ENCODE results near the gene CLMP.
"Not testable (repeated sequence)": the region's sequence is repeated elsewhere in the genome, so short reads cannot be mapped to it uniquely, and the experiment has no call there.

CLMP gene

DNA sequence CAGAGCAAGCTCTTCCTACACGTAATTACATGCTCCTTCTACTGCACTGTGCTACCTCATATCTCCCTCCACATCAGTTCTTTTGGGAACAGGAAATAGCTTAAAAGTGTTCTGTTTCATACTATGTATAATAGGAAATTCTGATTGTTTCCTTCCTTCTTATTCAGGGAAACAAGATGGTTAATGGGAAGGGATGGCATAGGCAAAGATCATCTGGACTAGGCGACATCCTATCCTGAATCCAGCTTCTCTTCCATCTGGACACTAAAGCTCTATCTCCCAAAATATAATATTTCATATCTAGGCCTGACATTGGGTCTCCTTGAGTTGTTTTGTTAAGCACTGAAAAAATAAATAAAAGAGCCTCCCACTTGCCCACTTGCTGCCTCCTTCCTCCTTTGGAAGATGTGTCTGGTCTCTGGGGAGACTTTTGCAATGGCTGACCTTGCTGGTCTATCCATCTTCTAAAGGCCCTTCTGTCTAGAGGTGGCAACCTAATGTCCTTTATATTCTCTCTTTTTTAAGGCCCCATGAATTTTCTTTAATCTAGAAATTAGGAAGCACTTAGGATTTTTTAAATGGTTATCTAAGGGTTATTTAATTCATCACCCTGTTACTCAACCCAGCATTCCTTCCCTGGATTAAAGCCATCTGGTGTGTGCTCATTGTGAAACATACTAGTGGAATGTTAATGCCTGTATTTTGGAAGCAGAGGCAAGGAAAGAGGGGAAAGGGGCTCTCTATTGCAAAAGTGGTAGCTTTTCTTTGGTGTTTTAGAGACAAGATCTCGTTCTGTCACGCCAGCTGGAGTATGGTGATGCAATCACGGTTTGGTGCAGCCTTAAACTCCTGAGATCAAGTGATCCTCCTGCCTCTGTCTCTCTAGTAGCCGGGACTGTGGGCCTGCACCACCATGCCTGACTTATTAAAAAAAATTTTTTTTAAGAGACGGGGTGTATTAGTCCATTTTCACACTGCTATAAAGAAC lies 20.6 kb downstream of the CLMP start:
- DNase-seq (ENCODE audit: low read depth, low spot score): no peak
- H3K4me3 ChIP-seq (ENCODE audit: low read length): no peak overlapping the region

DNA sequence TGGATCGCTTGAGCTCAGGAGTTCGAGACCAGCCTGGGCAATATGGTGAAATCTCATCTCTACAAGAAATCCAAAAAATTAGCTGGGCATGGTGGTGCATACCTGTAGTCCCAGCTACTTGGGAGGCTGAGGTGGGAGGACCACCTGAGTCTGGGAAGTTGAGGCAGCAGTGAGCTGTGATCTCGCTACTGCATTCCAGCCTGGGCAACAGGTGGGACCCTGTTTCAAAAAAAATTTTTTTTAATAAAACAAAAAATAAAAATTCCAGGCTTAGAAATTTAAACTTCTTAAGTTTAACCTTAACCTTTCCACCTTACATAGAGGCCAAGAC lies 21.2 kb downstream of the CLMP start:
- DNase-seq (ENCODE audit: low read depth, low spot score): no peak
- H3K4me3 ChIP-seq (ENCODE audit: low read length): no peak overlapping the region

DNA sequence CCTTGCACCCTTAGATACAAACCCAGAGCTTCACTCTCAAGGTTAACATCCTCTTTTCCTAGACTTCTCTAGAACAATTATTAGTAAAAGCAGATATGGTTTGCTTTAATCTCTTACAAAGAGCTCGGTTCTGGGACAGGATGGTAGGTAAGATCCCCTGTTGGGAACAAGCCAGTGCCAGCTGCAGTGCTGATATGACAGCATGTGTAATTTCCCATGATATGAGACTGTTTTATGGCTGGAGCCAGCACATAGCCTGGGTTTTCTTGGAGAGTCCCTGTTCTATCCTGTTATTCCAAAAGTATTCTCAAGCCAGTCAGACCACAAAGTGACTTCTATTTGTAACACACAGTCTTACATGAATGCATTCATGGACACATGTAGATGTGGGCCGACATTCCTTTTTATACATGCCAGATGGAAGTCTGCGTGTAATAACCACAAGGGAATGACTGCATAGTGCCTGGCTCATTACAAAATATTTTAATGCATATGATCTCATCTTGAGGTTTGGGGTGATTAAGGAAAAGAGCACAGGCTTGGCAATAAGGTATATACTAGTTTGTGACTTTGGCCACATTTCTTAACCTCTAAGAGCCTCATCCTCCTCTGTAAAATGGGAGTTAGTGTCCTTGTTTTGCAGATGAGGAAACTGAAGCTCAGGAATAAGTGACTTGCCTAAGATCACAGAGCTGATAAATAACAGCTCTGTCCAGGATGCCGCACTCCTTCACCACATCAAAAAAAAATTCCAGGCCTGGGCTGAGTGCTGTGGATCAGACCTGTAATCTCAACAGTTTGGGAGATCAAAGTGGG lies 21.8 kb downstream of the CLMP start:
- no peak overlapping the region for H3K4me3 ChIP-seq (ENCODE audit: low read length)
- no peak for DNase-seq (ENCODE audit: low read depth, low spot score)

DNA sequence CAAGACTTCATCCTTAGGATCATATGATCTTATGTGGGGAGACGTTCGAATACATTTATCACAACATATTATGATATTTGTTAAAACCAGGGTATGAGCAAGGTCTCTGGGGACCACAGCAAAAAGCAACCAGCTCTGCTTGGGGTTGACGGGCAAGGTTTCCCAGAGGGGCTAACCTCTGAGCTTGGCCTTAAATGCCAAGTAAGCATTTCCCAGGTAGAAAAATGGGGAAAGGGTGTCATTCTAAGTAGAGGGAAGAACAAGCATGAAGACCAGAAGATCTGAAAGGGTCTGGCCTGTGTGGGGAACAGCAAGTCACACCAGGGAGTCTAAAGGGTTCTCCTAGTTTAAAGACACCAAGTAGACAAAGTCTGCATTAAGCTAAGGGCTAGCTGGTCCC lies 24.1 kb downstream of the CLMP start:
- no peak overlapping the region for H3K4me3 ChIP-seq (ENCODE audit: low read length)
- DNase-seq (ENCODE audit: low read depth, low spot score): no peak

DNA sequence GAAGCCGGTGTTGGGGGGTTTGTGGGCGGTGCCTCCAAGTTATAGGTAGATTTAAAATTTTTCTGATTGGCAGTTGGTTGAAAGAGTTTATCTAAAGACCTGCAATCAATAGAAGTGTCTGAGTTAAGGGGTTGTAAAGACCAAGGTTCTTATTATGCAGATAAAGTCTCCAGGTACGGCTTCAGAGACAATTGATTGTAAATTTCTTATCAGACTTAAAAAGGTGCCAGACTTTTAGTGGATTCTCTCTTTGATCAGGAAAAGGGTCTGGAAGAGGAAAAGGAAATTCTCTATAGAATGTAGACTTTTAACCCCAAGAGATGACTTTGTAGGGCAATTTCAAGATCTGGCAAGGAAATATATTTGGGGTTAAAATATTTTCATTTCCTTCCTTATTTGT lies 25.2 kb downstream of the CLMP start:
- H3K4me3 ChIP-seq (ENCODE audit: low read length): no peak overlapping the region
- DNase-seq (ENCODE audit: low read depth, low spot score): no peak

DNA sequence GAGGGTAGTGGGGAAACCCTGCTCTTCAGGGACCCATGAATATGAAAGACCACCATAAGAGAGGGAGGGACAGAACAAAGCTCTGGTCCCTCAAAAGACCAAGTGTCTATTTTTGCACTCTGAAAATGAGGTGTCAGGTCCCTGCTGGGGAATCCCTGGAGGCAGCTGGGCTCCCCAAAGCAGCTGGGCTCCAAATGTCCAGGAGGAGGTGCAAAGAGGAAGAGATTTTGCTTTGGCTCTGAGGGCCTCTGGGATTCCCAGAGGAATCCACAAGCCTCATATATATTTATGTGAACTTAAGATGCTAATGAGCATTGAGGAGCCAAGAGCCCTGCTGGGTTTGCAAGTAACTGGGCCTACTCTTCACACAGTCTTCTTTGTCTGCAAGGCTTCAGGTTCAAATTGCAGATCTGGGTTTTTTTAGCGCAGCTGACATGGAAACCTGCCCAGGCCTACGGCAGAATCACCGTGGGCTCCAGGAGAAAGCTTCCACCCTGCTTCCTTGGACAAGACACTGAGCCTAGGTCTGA lies 26.0 kb downstream of the CLMP start:
- no peak for DNase-seq (ENCODE audit: low read depth, low spot score)
- no peak overlapping the region for H3K4me3 ChIP-seq (ENCODE audit: low read length)

DNA sequence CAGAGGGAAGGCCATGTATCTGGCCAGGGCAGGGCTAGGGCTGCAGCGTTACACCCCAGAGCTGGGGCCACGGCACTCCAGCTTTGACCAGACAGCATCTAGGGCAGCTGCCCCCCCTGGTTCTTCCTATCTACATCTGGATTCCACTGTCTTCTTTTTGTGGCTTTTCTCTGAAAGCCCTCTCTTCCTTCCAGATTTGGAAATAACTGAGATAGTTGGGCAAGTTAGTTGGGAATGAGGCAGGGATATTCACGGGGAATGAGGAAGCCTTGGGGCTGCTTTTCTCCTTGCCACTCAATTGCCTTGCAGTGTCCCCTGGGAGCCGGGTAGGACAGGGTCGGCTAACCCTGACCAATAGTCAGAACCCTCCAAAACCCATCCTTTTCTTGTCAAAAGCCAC lies 26.8 kb downstream of the CLMP start:
- no peak for DNase-seq (ENCODE audit: low read depth, low spot score)

DNA sequence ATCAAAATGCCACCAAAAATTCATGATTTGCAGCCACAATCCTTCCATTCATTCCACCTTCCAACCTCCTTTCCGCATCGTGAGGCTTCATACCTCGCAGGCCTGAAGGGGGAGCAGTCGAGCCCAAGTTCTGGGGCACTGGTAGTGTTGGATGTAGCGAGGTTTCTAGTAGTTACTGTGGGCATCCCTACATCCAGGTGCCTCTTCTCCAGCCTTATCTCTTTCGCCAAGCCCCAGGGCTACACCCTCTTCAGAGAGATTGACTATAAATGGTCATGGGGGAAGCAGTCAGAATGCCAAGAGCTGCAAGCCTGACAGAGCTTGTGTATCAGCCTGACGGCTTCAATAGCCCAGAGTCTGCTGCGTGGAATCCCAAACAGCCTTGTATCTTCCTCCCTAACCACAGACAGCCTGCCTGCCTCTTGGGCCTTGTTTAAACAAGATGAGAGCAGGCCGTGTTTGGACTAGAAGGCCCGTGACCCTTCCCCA lies 28.9 kb downstream of the CLMP start:
- DNase-seq (ENCODE audit: low read depth, low spot score): no peak

More for the DNA sequence above, 26.8 kb downstream of the CLMP start:
- no peak overlapping the region for H3K4me3 ChIP-seq (ENCODE audit: low read length)

DNA sequence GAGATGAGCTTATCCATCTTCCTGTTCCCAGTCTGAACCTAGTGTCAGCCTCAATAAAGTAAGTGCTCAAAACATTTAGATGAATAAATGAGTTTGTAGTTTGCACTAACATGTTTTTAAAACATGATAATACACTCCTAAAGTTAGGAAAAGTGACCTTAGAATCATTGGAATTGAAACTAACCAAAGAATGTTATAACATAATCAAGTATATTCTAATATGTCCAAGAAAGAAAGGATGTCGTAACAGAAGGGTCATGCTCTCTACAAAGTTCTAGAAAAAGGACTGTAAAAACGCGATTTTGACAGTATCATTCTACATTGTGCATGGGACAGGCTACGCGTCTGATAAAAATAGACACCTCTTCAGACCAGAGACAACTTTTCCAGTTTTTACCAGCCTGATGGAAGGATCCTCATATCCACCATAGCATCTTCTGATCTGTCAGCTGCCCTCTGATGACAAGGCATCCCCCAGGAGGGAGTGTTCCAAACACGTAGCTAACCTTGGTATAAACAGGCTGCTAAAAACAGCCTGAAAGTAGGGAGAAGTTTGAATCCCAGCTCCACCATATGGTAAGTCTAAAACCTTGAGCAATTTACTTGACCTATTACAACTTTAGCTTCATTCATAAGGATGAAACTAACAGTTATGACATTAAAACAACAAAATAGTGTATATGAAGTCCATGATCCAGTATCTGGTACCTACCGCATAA lies 30.2 kb downstream of the CLMP start:
- no peak for DNase-seq (ENCODE audit: low read depth, low spot score)
- no peak overlapping the region for H3K4me3 ChIP-seq (ENCODE audit: low read length)

More for the DNA sequence above, 28.9 kb downstream of the CLMP start:
- no peak overlapping the region for H3K4me3 ChIP-seq (ENCODE audit: low read length)

DNA sequence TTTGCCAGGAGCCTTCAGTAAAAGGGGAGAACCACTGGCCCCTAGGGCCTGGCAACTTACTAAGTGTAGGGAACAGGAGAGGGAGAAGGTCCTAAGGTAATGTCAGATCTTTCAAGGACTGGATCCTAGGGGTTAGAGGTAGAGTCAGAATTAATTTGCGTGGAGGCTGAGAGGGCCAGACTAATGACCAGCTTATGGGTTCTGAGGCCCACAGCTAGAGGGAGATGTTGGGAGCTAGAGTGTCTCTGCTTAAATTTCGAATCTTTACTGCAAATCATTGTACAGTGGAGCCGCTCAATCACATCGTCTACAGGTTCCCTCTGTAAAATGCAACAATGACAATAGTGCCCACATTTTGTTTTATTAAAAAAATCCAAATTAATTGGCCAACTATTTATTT lies 31.4 kb downstream of the CLMP start:
- no peak for DNase-seq (ENCODE audit: low read depth, low spot score)

DNA sequence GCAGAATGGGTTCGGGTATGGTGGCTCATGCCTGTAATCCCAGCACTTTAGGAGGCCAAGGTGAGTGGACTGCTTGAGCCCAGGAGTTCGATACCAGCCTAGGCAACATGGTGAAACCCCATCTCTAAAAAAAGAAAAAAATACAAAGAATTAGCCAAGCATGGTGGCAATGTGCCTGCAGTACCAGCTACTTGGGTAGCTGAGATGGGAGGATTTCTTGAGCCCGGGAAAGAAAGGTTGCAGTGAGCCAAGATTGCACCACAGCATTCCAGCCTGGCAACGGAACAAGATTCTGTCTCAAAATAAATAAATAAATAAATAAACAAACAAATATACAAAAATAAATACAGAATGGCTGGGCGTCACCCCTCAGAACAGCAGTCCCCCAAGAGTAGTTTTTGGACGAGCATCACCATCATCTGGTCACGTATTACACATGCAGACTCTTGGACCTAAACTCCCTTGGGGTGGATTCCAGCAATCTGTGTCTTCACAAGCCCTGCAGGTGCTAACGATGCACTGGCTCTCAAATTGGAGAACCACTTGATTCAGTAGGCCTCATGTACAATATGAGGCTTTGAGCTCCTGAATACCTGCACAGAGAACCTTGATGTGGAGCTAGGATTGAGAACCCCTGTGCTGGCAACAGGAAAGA lies 33.5 kb downstream of the CLMP start:
- no peak for DNase-seq (ENCODE audit: low read depth, low spot score)
- H3K4me3 ChIP-seq (ENCODE audit: low read length): no peak overlapping the region

More for the DNA sequence above, 31.4 kb downstream of the CLMP start:
- no peak overlapping the region for H3K4me3 ChIP-seq (ENCODE audit: low read length)

DNA sequence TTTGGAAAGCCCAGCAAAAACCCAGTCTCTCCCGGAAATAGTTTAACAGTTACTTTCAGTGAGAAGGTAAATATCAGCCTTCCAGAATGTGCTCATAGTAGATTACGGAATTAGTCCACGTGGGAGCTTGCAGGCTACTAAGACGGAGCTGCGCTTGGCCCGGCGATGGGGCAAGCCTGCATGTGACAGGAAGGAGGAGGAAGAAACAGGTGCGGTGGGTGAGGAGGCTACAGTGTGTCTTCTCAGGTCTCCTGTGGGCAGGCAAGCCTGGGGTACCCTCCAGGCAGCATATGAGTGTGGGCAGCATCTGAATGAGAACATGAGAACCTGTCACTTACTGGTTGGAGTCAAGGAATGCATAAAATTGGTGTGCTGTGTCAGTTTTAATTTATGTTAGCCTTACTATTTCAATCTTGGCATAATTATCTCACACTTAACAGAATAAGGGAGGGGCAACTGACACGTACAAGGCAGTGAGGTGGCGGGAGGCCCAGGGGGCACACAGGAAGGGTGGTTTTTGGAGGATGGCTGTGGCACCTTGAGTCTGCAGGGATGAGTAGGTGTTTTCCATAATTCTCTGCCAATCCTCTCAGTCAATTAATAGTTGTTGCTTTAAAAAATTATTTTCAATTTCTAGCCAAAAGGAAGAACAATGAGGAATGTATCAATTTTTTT lies 35.7 kb downstream of the CLMP start:
- no peak overlapping the region for H3K4me3 ChIP-seq (ENCODE audit: low read length)
- DNase-seq (ENCODE audit: low read depth, low spot score): no peak

DNA sequence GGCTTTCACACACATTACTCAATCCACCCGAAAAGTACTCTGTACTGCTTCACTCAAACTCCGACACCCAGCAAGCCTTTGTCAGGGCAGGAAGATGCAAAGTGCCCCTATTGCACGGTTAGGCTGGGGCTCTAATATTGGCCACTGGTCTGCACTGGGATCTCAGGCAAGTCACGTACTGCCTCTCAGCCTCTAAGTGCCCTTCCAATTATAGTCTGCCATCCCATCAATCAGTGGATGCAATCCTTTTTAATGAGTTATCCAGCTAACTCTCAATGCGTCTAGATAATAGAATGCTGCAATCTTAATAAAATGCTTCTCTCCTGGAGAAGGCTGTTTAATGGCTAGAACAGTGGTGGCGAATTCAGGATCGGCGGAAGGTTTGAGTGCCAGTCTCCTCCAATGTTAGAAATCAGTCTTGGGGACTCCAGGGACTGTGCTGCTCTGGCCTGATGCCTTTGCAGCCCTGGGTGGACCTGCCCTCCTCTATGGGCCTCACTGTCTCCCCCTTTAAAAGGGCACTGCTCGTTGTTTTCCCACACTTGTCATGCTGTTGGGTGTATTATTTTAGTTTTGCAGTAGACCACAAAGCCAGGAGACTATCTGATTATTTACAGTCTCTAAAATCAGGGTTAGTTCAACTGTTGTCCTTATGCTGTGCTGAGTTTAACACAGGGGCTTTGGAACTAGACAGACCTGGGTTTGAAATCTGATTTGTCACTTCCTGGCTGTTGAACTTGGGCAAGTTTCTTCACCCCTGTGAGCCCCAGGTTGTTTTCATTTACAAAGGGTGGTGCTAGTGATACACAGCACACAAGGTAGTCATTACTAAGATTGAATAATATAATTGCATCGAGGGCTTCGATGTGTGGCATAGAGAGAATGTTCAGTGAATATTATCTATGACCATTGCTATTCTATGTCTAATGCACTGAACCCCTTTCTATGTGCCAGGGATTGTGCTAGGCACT lies 36.7 kb downstream of the CLMP start:
- no peak for DNase-seq (ENCODE audit: low read depth, low spot score)
- no peak overlapping the region for H3K4me3 ChIP-seq (ENCODE audit: low read length)

DNA sequence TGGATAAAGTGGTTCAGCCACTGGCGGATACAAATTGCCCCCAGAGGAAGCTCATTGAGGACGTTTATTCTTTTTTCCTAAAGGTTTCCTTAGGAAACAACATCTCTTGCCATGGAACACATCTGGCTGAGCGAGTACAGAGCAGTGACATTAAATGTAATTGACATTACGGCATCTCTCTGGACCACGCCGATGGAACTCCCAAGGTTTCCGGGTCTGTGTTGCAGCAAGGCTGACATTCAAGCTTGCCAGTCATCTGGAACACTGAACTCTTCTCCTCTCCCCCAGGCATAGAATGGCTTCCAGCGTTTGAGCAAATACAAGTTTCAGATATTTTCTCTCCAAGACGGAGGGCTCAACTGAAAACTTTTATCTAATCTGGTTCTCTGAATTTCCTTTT lies 42.1 kb downstream of the CLMP start:
- H3K4me3 ChIP-seq (ENCODE audit: low read length): no peak overlapping the region
- DNase-seq (ENCODE audit: low read depth, low spot score): no peak

DNA sequence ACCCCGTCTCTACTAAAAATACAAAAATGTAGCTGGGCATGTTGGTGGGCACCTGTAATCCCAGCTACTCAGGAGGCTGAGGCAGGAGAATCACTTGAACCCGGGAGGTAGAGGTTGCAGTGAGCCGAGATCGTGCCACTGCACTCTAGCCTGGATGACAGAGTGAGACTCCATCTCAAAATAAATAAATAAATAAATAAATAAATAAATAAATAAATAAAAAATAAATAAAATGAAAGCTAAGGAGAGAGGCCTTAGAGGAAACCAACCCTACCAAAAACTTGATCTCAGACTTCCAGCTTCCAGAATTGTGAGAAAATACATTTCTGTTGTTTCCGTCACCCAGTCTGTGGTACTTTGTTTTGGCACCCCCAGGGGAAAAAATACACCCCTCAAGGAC lies 42.7 kb downstream of the CLMP start:
- H3K4me3 ChIP-seq (ENCODE audit: low read length); DNase-seq (ENCODE audit: low read depth, low spot score): not testable (repeated sequence)

DNA sequence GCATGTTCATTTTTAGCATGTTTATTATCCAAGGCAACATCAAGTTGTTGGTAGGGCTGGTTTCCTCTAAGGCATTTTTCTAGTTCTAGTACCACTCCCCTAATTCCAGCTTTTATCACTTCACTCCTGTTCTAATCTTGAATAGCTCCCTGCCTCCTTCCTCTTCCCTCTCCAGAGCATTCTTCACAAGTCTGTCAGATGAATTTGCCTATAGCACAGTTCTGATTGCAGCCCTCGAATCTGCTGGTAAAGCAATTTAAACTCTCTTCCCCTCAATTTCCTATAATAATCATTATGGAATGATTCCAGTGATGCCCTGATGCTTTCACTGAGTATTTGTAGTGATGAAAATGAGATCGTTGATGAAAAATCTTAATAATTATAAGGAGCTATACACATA lies 43.3 kb downstream of the CLMP start:
- no peak for DNase-seq (ENCODE audit: low read depth, low spot score)
- H3K4me3 ChIP-seq (ENCODE audit: low read length): no peak overlapping the region

DNA sequence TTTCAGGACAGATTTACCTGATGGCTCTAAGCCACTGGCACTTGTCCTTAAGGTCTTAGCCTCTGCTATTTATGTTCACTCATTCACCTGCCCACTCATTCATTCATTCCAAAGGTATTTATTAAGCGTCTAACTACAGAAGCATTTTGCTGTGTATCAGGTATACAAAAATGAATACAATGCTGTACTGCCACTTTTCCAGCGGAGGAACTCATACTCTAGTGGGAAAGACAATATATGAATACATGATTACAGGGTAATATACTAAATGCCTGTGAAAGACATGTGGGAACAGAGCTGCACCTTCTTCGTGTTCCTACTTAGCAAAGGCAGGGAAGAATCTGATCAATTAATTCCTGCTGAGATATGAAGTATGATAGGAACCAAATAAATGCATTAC lies 43.7 kb downstream of the CLMP start:
- no peak overlapping the region for H3K4me3 ChIP-seq (ENCODE audit: low read length)
- DNase-seq (ENCODE audit: low read depth, low spot score): no peak
